Fibroblast of lung (primary cell): ENCODE data around the gene ZNF436. TPM values are rescaled to one million over a fixed set of nuclear protein-coding genes. Genes with fewer than 3 reads are reported as not detected.

Source experiments
- DNase-seq, 2 donors: peaks; one replicate each; pipeline versions ENCODE4 v3.0.0 to v3.0.0-alpha.2; 2010; ENCODE audit warnings: low read depth in 2 of 2
- H2AFZ ChIP-seq: 2 replicates; pipeline ENCODE4 v1.5.1; 2012; ENCODE audit warnings: low read length, control low read depth, inconsistent platforms
- H3K27ac ChIP-seq: 2 replicates; pipeline ENCODE4 v1.5.1; 2011; ENCODE audit warnings: low read length, control low read depth; ENCODE audit not compliant: insufficient read depth
- H3K27me3 ChIP-seq: 2 replicates; pipeline ENCODE4 v1.5.1; 2011; ENCODE audit warnings: mild to moderate bottlenecking, low read length; ENCODE audit not compliant: control insufficient read depth, insufficient read depth
- H3K36me3 ChIP-seq: 2 replicates; pipeline ENCODE4 v1.5.1; 2011; ENCODE audit warnings: low read length; ENCODE audit not compliant: control insufficient read depth, insufficient read depth
- H3K4me1 ChIP-seq: 2 replicates; pipeline ENCODE4 v1.5.1; 2011; ENCODE audit warnings: low read length; ENCODE audit not compliant: control insufficient read depth, insufficient read depth; ENCODE audit errors: extremely low read depth
- H3K4me2 ChIP-seq: 2 replicates; pipeline ENCODE4 v1.5.1; 2011; ENCODE audit warnings: low read length, control low read depth; ENCODE audit not compliant: insufficient read depth; ENCODE audit errors: extremely low read depth
- H3K4me3 ChIP-seq, 4 experiments: fragments of 200-600 bp in 1 of 4; sonication (generic) in 1 of 4; replicated peaks in 1 of 4; 2 replicates each; pipeline ENCODE4 v1.5.1; 2011 to 2016; ENCODE audit warnings: low read length in 4 of 4, low read depth in 3 of 4, mild to moderate bottlenecking in 3 of 4, control low read depth in 2 of 4, inconsistent platforms in 1 of 4, mixed read lengths in 1 of 4; ENCODE audit not compliant: insufficient read depth in 1 of 4; ENCODE audit errors: control extremely low read depth in 1 of 4
- H3K79me2 ChIP-seq: 2 replicates; pipeline ENCODE4 v1.5.1; 2012; ENCODE audit warnings: mild to moderate bottlenecking, low read length, inconsistent platforms; ENCODE audit not compliant: control insufficient read depth, insufficient read depth
- H3K9ac ChIP-seq: 2 replicates; pipeline ENCODE4 v1.5.1; 2011; ENCODE audit warnings: mild to moderate bottlenecking, low read length, control low read depth; ENCODE audit not compliant: insufficient read depth
- H3K9me3 ChIP-seq: 2 replicates; pipeline ENCODE4 v1.5.1; 2012; ENCODE audit warnings: low read depth, low read length; ENCODE audit not compliant: control insufficient read depth, insufficient read depth
- H4K20me1 ChIP-seq: 2 replicates; pipeline ENCODE4 v1.5.1; 2011; ENCODE audit warnings: low read length; ENCODE audit not compliant: control insufficient read depth, insufficient read depth; ENCODE audit errors: extremely low read depth
- CTCF ChIP-seq, 2 donors: IDR thresholded peaks in 1 of 2; conservative IDR thresholded peaks in 1 of 2; 1 replicate in 1 of 2; 2 replicates in 1 of 2; pipeline ENCODE4 v1.5.1; 2011 to 2012; ENCODE audit warnings: low read length in 2 of 2, control low read depth in 1 of 2, inconsistent platforms in 1 of 2, low read depth in 1 of 2, mild to moderate bottlenecking in 1 of 2
- EZH2 ChIP-seq: IDR thresholded peaks from 2 replicates; pipeline ENCODE4 v1.5.1; 2012; ENCODE audit warnings: low read length, control low read depth, mild to moderate bottlenecking; ENCODE audit errors: missing control alignments
- polyA plus RNA-seq, 2 donors: library from polyadenylated mRNA; depleted of rRNA in 1 of 2; stranded (reverse) in 1 of 2; unstranded in 1 of 2; fragments of >200 nt; gene quantifications; 2 replicates each; pipeline ENCODE4 v1.2.1, GENCODE V29; 2011 to 2012; ENCODE audit warnings: missing spikeins in 1 of 2
- total RNA-seq: library from RNA; depleted of rRNA; stranded (reverse); fragments of >200 nt; gene quantifications from 2 replicates; pipeline ENCODE4 v1.2.1, GENCODE V29; 2014

Gene ZNF436
- total and polyA plus RNA-seq, 2 donors (not counting 1 experiment from before 2014, with no cell fraction given): 11.9 to 31.5 TPM

GRCh38 chr1:23416964-23417363 lies 47.3 kb upstream of the ZNF436 start:
- peaks cover 5% of the 10 kb centered on the region for H3K4me1 ChIP-seq
- H3K36me3 ChIP-seq: no peaks in the 10 kb centered on the region
- no peaks in the 10 kb centered on the region for H3K79me2 ChIP-seq
- no peak for TF ChIP-seq CTCF (conservative IDR thresholded peaks at IDR 0.05 in 1 of 2, IDR thresholded peaks at IDR 0.05 in 1 of 2; ENCODE audit: low read depth in 1 of 2, low read length in 2 of 2)
- no peak for TF ChIP-seq EZH2
- H3K9ac ChIP-seq: no peak overlapping the region
- H2AFZ ChIP-seq: no peak overlapping the region
- no peak overlapping the region for H3K4me3 ChIP-seq
- H3K4me2 ChIP-seq: no peak overlapping the region
- no peak for DNase-seq
- no peaks in the 10 kb centered on the region for H4K20me1 ChIP-seq
- H3K27ac ChIP-seq: no peak overlapping the region
- H3K9me3 ChIP-seq: no peaks in the 10 kb centered on the region
- no peaks in the 10 kb centered on the region for H3K27me3 ChIP-seq

GRCh38 chr1:23408797-23409290 lies 39.2 kb upstream of the ZNF436 start:
- no peak for DNase-seq
- H3K27ac ChIP-seq: no peak overlapping the region
- TF ChIP-seq EZH2: no peak
- TF ChIP-seq CTCF (conservative IDR thresholded peaks at IDR 0.05 in 1 of 2, IDR thresholded peaks at IDR 0.05 in 1 of 2; ENCODE audit: low read depth in 1 of 2, low read length in 2 of 2): no peak
- no peaks in the 10 kb centered on the region for H4K20me1 ChIP-seq
- no peaks in the 10 kb centered on the region for H3K27me3 ChIP-seq
- H3K4me2 ChIP-seq: no peak overlapping the region
- H2AFZ ChIP-seq: no peak overlapping the region
- no peaks in the 10 kb centered on the region for H3K36me3 ChIP-seq
- H3K4me1 ChIP-seq: peaks cover 9% of the 10 kb centered on the region
- H3K79me2 ChIP-seq: no peaks in the 10 kb centered on the region
- no peak overlapping the region for H3K9ac ChIP-seq
- no peaks in the 10 kb centered on the region for H3K9me3 ChIP-seq
- no peak overlapping the region for H3K4me3 ChIP-seq

- no peaks in the 10 kb centered on the region for H3K36me3 ChIP-seq
- peaks cover 14% of the 10 kb centered on the region for H3K4me1 ChIP-seq
- H3K9me3 ChIP-seq: no peaks in the 10 kb centered on the region
- H3K9ac ChIP-seq: no peak overlapping the region
- no peak overlapping the region for H3K4me2 ChIP-seq
- no peak for DNase-seq
- H3K27ac ChIP-seq: no peak overlapping the region
- H2AFZ ChIP-seq: no peak overlapping the region
- no peak overlapping the region for H3K4me3 ChIP-seq
- no peak for TF ChIP-seq CTCF (conservative IDR thresholded peaks at IDR 0.05 in 1 of 2, IDR thresholded peaks at IDR 0.05 in 1 of 2; ENCODE audit: low read depth in 1 of 2, low read length in 2 of 2)
- TF ChIP-seq EZH2: no peak
- no peaks in the 10 kb centered on the region for H3K27me3 ChIP-seq
- H4K20me1 ChIP-seq: no peaks in the 10 kb centered on the region
- no peaks in the 10 kb centered on the region for H3K79me2 ChIP-seq
Observed at GRCh38 chr1:23407016-23407630, 37.5 kb upstream of the ZNF436 start.
